ENCODE data around the gene TBC1D16.
"Not testable (repeated sequence)": the region's sequence is repeated elsewhere in the genome, so short reads cannot be mapped to it uniquely, and the experiment has no call there.

The TBC1D16 gene

DNA sequence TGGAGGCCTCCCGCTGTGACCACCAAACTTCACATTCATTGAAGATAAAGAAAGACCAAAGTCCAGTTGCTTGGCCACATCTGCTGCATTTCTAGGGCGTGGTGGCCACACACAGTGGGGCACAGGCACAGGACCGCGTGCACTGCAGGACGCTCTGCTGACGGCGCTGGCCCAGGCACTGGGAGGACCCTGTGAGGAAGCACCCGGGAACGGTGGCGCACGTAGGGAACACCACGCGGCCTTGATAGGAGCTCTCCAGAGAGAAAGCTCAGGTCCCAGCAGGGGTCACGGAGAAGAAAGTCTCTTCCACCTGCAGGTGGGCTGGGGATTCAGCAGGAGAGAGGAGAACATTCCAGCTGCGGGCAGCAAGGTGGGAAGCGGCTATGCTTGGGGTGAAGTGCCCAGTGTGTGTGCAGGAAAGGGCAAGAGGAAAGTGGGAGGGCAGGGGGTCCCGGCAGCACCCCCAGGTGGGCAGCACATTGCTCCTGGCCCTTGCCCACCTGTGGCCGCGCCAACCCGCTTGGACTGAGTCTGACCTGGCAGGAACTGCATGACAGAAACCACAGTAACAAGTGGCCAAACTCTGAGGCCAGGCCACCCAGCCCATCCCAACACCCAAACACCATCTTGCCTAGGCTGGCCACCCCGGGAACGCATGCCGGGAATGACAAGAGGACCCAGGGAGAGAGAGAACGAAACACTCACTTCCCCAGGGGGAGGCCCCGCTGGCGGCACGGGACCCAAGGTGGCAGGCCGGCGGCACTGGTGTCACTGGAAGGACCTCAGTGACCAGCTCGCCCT lies 32.8 kb downstream of the TBC1D16 start:
- DNase-seq (ENCODE audit: low read depth), result no peak

GRCh38 chr17:80002070-80002641 lies 33.5 kb downstream of the TBC1D16 start:
- DNase-seq (ENCODE audit: low read depth), result no peak

- DNase-seq (ENCODE audit: low read depth), result no peak
Observed at GRCh38 chr17:80000981-80001775, 34.5 kb downstream of the TBC1D16 start.

- DNase-seq (ENCODE audit: low read depth), result no peak
Observed at GRCh38 chr17:80000136-80000535, 35.5 kb downstream of the TBC1D16 start.

- peak; percentile 50 for DNase-seq (ENCODE audit: low read depth)
Observed at GRCh38 chr17:79997011-79997660, 38.5 kb downstream of the TBC1D16 start.

GRCh38 chr17:79996291-79996690 lies 39.4 kb downstream of the TBC1D16 start:
- DNase-seq (ENCODE audit: low read depth), result no peak

DNA sequence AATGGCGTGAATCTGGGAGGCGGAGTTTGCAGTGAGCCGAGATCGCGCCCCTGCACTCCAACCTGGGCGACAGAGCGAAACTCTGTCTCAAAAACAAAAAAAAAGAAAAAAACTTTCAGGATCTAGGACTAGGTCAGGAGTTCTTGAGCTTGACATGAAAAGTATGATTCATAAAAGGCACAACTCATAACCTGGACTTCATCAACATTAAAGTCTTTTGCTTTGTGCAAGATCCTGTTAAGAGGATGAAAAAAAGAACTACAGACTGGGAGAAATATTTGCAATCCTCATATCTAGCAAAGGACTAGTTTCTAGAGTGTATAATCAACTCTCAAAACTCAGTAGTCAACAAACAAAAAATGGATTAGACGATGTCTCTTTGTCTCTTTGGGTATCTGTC lies 40.0 kb downstream of the TBC1D16 start:
- no peak for DNase-seq (ENCODE audit: low read depth)

DNA sequence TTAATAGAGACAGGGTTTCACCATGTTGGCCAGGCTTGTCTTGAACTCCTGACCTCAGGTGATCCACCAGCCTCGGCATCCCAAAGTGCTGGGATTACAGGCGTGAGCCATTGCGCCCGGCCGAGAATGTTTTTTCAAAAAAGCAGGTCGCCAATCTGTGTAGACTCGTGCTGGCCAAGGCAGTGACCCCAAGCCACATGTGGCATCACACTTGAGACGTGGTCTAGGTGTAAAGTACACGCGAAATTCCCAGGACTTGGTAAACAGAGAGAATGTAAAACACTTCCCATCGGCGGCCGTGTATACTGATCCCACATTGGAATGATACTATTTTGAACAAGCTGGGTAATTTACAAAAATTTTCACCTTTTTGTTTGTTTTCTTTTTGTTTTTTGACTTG lies 41.1 kb downstream of the TBC1D16 start:
- no peak for DNase-seq (ENCODE audit: low read depth)

- DNase-seq (ENCODE audit: low read depth), result not testable (repeated sequence)
Observed at GRCh38 chr17:79994228-79994569, 41.5 kb downstream of the TBC1D16 start.

DNA sequence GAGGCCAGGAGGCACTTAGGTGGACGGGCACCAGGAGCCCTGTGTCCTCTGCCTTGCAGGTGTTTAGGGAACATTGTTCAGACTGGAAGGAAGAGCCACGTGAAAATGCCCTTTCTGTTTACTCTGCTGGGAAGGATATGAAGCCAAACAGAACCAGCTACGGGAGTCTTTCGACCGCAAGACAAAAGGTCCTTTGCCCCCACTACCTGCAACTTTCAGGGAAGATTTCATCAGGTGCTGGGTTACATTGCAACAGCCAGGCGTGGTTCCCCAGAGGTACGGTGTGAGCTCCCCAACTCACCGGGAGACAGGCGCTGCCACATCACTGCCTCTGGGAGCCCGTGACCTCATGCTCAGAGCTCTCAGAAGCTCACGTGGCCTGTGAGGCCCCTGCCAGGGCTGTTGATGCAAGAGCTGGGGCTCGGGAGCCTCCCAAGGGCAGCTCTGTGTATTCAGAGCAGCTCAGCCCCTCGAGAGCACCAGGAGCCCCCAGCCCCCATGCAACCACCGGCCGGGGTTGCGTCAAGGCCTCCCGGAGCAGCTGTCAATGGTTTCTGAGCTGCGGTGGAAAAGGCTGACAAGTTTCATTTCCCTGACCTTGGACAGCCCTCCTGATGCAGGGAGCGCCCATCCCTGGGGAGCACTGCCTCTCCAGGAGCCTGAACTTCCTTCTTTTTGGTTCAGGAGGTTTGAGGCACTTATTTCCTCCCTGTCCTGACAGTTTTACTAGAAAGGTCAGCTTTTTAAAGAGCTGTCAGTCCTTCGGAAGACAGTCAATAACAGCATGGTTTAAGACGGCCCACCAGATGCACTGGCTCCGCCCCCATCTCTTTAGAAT lies 42.1 kb downstream of the TBC1D16 start:
- peak; percentile 33 for DNase-seq (ENCODE audit: low read depth)

DNA sequence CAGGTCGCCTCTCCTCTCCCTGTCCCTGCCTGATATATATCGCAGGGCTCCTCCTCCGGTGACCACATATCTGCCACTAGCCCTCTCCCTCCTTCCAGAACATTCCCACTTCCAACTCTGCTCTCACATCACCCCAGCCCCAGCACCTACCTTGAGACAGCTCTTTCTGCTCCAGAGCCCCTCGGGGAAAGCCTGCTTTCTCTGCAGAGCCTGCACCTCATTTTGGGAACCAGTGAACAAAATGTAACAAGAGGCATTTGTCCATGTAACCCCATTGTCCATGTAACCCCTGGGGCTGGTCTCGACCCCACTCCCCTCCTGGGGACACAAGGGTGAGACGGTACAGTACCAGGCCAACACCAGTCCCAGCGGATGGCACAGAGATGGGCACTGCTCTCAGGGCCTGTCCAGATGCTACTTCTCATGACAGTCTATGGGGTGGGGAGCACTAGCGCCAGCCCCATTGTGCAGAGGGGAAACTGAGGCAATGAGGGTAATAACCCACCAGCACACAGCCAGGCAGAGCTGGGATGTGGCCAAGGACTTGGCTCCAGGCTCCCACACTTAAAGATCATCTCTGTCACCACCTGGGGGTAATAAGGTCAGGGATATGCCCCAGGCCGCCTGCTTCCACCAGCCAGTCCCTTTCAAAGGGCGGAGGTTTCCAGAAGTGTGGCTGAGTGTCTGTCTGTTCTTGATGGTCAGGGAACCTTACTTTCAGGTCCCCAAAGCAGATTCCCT lies 42.9 kb downstream of the TBC1D16 start:
- no peak for DNase-seq (ENCODE audit: low read depth)

DNA sequence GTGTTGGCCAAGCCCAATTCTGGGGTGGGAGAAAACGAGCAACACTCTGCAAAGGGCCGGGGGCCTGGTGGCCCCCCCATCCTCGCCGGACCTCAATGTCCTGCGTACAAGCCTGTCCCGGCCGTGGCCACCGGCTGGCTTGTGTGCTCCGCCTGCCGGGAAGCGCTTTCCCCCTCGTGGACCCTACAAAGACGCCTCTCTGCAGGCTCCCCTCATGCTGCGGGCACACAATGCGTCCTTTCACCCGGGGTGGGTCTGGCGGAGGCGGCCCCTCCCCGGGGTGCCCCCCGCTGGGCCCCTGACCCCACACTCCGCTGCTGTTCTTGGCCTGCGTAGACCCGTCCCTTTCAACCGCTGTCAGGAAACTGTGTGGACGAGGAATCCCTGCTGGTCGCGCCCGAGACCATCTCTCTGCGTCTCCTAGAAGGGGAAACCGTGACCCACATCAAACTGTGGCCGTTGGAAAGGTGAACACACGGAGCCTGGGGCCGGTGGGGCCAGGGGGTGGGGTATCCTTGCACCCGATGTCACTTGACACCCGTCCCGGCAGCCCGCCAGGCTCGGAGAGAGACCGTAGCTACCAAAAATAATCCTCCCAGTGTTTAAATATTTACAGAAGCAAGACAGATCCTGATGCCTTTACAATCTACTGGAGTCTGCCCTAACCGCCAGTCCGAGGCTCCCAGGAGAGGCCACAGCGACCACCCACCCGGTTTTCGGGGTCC lies 43.6 kb downstream of the TBC1D16 start:
- DNase-seq (ENCODE audit: low read depth), result no peak

DNA sequence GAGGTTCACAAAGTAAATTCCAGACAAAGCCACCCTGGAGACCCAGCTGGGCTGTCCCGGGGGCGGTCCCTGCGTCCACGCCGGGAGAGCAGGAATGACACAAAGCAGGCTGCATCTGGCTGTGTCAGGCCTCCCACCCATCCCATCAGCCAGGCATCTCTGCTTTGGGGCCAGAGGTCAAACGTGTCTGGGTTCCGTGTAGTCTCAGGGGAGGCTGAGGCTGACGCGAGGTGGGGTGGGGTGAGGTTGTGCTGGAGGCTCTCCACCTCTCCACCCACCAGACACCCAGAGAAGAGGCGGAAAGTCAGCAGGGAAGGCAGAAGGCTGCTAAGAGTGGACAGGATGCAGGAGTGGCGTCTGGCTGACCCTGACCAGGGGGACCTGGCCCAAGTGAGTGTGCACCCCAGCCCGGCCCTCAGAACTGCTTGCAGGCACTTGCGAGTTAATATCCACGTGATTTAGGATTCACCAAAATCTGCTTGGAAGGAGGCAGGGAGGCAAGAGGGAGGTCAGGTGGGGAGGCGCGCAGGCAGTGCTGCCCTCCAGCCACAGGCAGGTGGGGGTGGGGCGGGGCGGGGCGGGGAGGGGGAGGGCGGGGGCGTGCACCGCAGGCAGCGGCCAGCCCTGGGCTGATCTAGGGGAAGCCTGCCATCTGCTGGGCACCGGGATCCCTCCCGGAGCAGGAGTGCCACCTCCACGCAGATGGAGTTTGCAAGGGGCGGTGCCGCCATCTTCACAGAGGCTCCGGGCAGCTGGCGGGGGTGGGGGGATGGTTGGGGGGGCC lies 44.3 kb downstream of the TBC1D16 start:
- DNase-seq (ENCODE audit: low read depth), result peak; percentile 81

DNA sequence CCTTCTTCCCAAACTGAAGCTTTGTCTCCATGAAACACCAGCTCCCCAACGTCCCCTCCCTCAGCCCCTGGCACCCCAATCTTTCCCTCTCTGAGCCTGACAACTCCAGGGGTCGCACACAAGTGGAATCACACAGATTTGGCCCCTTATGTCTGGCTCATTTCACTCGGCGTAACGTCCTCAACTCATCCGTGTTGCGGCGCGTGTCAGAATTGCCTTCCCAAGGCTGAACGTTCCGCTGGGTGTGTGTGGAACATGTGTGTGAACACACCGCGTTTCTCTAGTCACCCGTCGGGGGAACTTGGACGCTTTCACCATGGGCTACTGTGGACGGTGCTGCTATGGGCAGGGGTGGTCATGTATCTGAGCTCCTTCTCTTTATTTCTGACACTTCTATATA lies 45.0 kb downstream of the TBC1D16 start:
- DNase-seq (ENCODE audit: low read depth), result no peak

GRCh38 chr17:79990051-79990592 lies 45.5 kb downstream of the TBC1D16 start:
- DNase-seq (ENCODE audit: low read depth), result no peak

- DNase-seq (ENCODE audit: low read depth), result no peak
Observed at GRCh38 chr17:79989106-79989835, 46.4 kb downstream of the TBC1D16 start.

GRCh38 chr17:79988185-79988971 lies 47.3 kb downstream of the TBC1D16 start:
- no peak for DNase-seq (ENCODE audit: low read depth)

GRCh38 chr17:79987935-79988184 lies 47.8 kb downstream of the TBC1D16 start:
- no peak for DNase-seq (ENCODE audit: low read depth)
